Activated T-cell treated with anti-CD3 and anti-CD28 coated beads, Interleukin-2, amount 50 U/mL, for 72 hours (primary cell): Measurements from ENCODE around the gene RNASE7. TPM values are rescaled to one million over a fixed set of nuclear protein-coding genes. Genes with fewer than 3 reads are reported as not detected.
A peak's percentile ranks its signal among the peaks of the same experiment; 100 is the strongest.
"Not testable (repeated sequence)": the region's sequence is repeated elsewhere in the genome, so short reads cannot be mapped to it uniquely, and the experiment has no call there.

Experiments used
- ATAC-seq, 2 donors: fragments of 150-1000 bp; cut with Tn5 transposase; replicated peaks in 1 of 2; 2 replicates each; pipeline ENCODE4 v1.10.0; 2021; ENCODE audit warnings: moderate library complexity in 2 of 2, mild to moderate bottlenecking in 1 of 2
- DNase-seq, 2 donors: peaks; one replicate each; pipeline ENCODE4 v3.0.0; 2021 to 2022; ENCODE audit warnings: mixed read lengths in 1 of 2
- H3K27ac Mint-ChIP-seq: one replicate; pipeline ENCODE4 v1.8.0; 2022; ENCODE audit warnings: mild to moderate bottlenecking, moderate library complexity, mixed read lengths
- H3K27me3 Mint-ChIP-seq: one replicate; pipeline ENCODE4 v1.8.0; 2022; ENCODE audit warnings: low read depth, mixed read lengths
- H3K36me3 Mint-ChIP-seq, 2 donors: one replicate each; pipeline ENCODE4 v1.8.0; 2022; ENCODE audit warnings: mixed read lengths in 2 of 2, mild to moderate bottlenecking in 1 of 2; ENCODE audit not compliant: insufficient read depth in 2 of 2
- H3K4me1 Mint-ChIP-seq: one replicate; pipeline ENCODE4 v1.8.0; 2022; ENCODE audit warnings: low read depth, mixed read lengths
- H3K4me3 Mint-ChIP-seq, 2 donors: one replicate each; pipeline ENCODE4 v1.8.0; 2022; ENCODE audit warnings: mild to moderate bottlenecking in 2 of 2, mixed read lengths in 2 of 2, moderate library complexity in 2 of 2
- H3K9me3 Mint-ChIP-seq, 2 donors: one replicate each; pipeline ENCODE4 v1.8.0; 2022; ENCODE audit warnings: mixed read lengths in 2 of 2
- total RNA-seq, 2 donors: library from RNA; stranded (reverse); gene quantifications; one replicate each; pipeline ENCODE4 v1.2.3, GENCODE V29; 2022

The RNASE7 gene
- total RNA-seq, 2 donors from 2014 or later, result not detected

- peaks cover 19% of the 10 kb centered on the region for H3K27me3 Mint-ChIP-seq
- H3K27ac Mint-ChIP-seq, DNase-seq, H3K9me3 Mint-ChIP-seq, H3K36me3 Mint-ChIP-seq, H3K4me1 Mint-ChIP-seq, ATAC-seq, H3K4me3 Mint-ChIP-seq: not testable (repeated sequence)
Observed at GRCh38 chr14:21040941-21041340, 1.2 kb upstream of the RNASE7 start.

- Mint-ChIP-seq H3K4me1 (no peaks in the 10 kb centered on the region), H3K27ac (no peak overlapping the region), H3K4me3 (no peak overlapping the region), H3K27me3 (peaks cover 19% of the 10 kb centered on the region), H3K36me3 (no peaks in the 10 kb centered on the region), H3K9me3 (no peaks in the 10 kb centered on the region)
- ATAC-seq, result no peak
- no peak for DNase-seq
Observed at GRCh38 chr14:21042918-21043317, 756 bp downstream of the RNASE7 start.

DNA sequence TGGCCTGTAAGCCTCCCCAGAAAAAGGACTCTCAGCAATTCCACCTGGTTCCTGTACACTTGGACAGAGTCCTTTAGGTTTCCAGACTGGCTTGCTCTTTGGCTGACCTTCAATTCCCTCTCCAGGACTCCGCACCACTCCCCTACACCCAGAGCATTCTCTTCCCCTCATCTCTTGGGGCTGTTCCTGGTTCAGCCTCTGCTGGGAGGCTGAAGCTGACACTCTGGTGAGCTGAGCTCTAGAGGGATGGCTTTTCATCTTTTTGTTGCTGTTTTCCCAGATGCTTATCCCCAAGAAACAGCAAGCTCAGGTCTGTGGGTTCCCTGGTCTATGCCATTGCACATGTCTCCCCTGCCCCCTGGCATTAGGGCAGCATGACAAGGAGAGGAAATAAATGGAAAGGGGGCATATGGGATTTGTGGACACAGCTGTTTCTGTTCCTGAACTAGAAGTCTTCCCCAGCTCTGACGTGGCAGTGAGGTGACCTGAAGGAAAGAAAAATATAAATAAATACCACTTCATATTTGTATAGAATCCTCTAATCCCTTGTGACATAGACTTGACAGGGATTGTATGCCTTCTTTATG is 1.3 kb downstream of the RNASE7 start:
- Mint-ChIP-seq H3K4me3 (no peak overlapping the region), H3K9me3 (no peaks in the 10 kb centered on the region), H3K27me3 (peaks cover 19% of the 10 kb centered on the region), H3K4me1 (no peaks in the 10 kb centered on the region), H3K27ac (no peak overlapping the region), H3K36me3 (no peaks in the 10 kb centered on the region)
- no peak for ATAC-seq
- DNase-seq, result no peak

DNA sequence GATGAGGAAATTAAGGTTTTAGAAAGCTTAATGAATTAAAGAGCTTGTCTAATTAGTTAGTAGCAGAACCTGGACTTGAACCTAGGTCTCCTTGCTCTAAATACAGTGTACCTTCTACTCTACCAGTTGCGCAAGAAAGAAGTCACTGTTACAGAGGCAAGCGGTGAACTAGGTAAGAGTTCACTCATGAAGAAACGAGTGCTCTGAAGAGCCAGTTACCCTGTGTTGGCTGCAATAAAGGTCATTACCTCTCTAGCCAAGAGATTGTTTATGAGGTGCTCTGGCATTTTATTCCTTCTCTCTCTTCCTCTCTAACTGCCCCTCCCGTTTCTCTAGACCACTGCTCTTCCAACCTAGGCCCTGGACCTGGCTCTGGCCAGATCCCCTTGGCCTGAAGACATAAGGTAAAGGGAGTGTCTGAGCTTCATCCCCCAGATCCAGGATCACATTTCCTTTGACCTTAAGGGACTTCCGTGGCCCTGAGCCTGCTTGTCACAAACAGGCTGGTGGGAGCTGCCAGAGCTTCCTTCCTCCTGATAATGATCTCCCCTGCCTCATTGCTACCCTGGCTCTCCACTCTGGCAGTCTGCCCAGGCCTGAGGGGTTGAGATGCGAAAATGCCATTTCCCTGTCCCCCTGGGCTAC is 1.9 kb downstream of the RNASE7 start:
- Mint-ChIP-seq H3K36me3 (no peaks in the 10 kb centered on the region), H3K4me3 (no peak overlapping the region), H3K27ac (no peak overlapping the region), H3K27me3 (peaks cover 19% of the 10 kb centered on the region), H3K4me1 (no peaks in the 10 kb centered on the region), H3K9me3 (no peaks in the 10 kb centered on the region)
- DNase-seq, result no peak
- ATAC-seq, result no peak

- Mint-ChIP-seq H3K9me3 (no peaks in the 10 kb centered on the region), H3K36me3 (no peaks in the 10 kb centered on the region), H3K27me3 (peaks cover 15% of the 10 kb centered on the region), H3K4me3 (no peak overlapping the region), H3K27ac (no peak overlapping the region), H3K4me1 (no peaks in the 10 kb centered on the region)
- no peak for DNase-seq
- ATAC-seq, result no peak
Observed at GRCh38 chr14:21047378-21047781, 5.2 kb downstream of the RNASE7 start.

- no peak for ATAC-seq
- H3K4me1 Mint-ChIP-seq, result no peaks in the 10 kb centered on the region
Observed at GRCh38 chr14:21048638-21049037, 6.5 kb downstream of the RNASE7 start.

GRCh38 chr14:21049271-21049673 is 7.1 kb downstream of the RNASE7 start:
- no peak overlapping the region for H3K27ac Mint-ChIP-seq
- peaks cover 10% of the 10 kb centered on the region for H3K27me3 Mint-ChIP-seq
- H3K4me3 Mint-ChIP-seq, result no peak overlapping the region
- no peaks in the 10 kb centered on the region for H3K9me3 Mint-ChIP-seq
- peaks cover 5% of the 10 kb centered on the region for H3K4me1 Mint-ChIP-seq
- H3K36me3 Mint-ChIP-seq, result no peaks in the 10 kb centered on the region
- ATAC-seq (peak in 1 of 2 donors; percentile 52), DNase-seq (no peak)

More at GRCh38 chr14:21048638-21049037, 6.5 kb downstream of the RNASE7 start:
- Mint-ChIP-seq H3K27me3 (peaks cover 10% of the 10 kb centered on the region), H3K9me3 (no peaks in the 10 kb centered on the region), H3K4me3 (no peak overlapping the region), H3K27ac (no peak overlapping the region), H3K36me3 (no peaks in the 10 kb centered on the region)
- no peak for DNase-seq

GRCh38 chr14:21050597-21050996 is 8.4 kb downstream of the RNASE7 start:
- Mint-ChIP-seq H3K4me1 (peaks cover 7% of the 10 kb centered on the region), H3K27ac (no peak overlapping the region), H3K4me3 (no peak overlapping the region), H3K9me3 (no peaks in the 10 kb centered on the region), H3K27me3 (peaks cover 1% of the 10 kb centered on the region), H3K36me3 (no peaks in the 10 kb centered on the region)
- no peak for ATAC-seq
- DNase-seq, result no peak

GRCh38 chr14:21053184-21054122 is 11.3 kb downstream of the RNASE7 start:
- H3K27me3 Mint-ChIP-seq, result no peaks in the 10 kb centered on the region
- ATAC-seq (no peak), DNase-seq (no peak)
- H3K4me3 Mint-ChIP-seq, result no peak overlapping the region
- H3K36me3 Mint-ChIP-seq, result no peaks in the 10 kb centered on the region
- H3K27ac Mint-ChIP-seq, result no peak overlapping the region
- peaks cover 7% of the 10 kb centered on the region for H3K4me1 Mint-ChIP-seq
- H3K9me3 Mint-ChIP-seq, result no peaks in the 10 kb centered on the region

GRCh38 chr14:21054123-21054767 is 12.1 kb downstream of the RNASE7 start:
- Mint-ChIP-seq H3K36me3 (no peaks in the 10 kb centered on the region), H3K9me3 (no peaks in the 10 kb centered on the region), H3K4me1 (peaks cover 7% of the 10 kb centered on the region), H3K27me3 (no peaks in the 10 kb centered on the region), H3K4me3 (no peak overlapping the region), H3K27ac (no peak overlapping the region)
- DNase-seq (no peak), ATAC-seq (peak; percentile 64 to 81)

DNA sequence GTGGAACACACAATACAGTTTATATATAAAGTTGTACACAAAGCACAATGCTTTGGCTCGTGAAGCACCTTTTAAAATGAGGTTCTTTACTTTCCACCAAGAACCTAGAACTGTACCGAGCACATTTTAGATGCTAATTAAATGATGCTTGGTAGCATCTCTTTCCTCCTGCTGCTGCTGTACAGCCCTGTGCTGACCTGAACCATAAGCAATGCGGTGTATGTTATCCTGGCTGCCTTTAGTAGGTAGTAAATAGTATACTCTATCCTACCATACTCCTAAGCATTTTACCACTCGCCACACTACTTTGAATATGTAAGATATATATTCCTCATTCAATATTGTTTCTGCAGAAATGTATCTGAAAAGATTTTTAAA is 12.6 kb downstream of the RNASE7 start:
- no peaks in the 10 kb centered on the region for H3K36me3 Mint-ChIP-seq
- no peak overlapping the region for H3K27ac Mint-ChIP-seq
- no peak overlapping the region for H3K4me3 Mint-ChIP-seq
- H3K9me3 Mint-ChIP-seq, result no peaks in the 10 kb centered on the region
- ATAC-seq, result no peak
- no peaks in the 10 kb centered on the region for H3K27me3 Mint-ChIP-seq
- peaks cover 7% of the 10 kb centered on the region for H3K4me1 Mint-ChIP-seq
- DNase-seq, result no peak

- ATAC-seq (no peak), DNase-seq (no peak)
- Mint-ChIP-seq H3K36me3 (no peaks in the 10 kb centered on the region), H3K9me3 (no peaks in the 10 kb centered on the region), H3K27me3 (peaks cover 8% of the 10 kb centered on the region), H3K4me3 (no peak overlapping the region), H3K4me1 (peaks cover 7% of the 10 kb centered on the region), H3K27ac (no peak overlapping the region)
Observed at GRCh38 chr14:21055432-21056117, 13.4 kb downstream of the RNASE7 start.
